A172 (cell line): Measurements from ENCODE around the gene PCDHA6. TPM values are rescaled to one million over a fixed set of nuclear protein-coding genes. Genes with fewer than 3 reads are reported as not detected.
"Not testable (repeated sequence)": the region's sequence is repeated elsewhere in the genome, so short reads cannot be mapped to it uniquely, and the experiment has no call there.

Source experiments
- DNase-seq: peaks from one replicate; pipeline ENCODE4 v3.0.0-alpha.2; 2015; ENCODE audit warnings: low spot score
- total RNA-seq: library from RNA; depleted of rRNA; stranded (reverse); fragments of >200 nt; shearing (Covaris generic); gene quantifications from 2 replicates; pipeline ENCODE4 v1.2.3, GENCODE V29; 2014; rRNA removed

PCDHA6 gene, protein sequence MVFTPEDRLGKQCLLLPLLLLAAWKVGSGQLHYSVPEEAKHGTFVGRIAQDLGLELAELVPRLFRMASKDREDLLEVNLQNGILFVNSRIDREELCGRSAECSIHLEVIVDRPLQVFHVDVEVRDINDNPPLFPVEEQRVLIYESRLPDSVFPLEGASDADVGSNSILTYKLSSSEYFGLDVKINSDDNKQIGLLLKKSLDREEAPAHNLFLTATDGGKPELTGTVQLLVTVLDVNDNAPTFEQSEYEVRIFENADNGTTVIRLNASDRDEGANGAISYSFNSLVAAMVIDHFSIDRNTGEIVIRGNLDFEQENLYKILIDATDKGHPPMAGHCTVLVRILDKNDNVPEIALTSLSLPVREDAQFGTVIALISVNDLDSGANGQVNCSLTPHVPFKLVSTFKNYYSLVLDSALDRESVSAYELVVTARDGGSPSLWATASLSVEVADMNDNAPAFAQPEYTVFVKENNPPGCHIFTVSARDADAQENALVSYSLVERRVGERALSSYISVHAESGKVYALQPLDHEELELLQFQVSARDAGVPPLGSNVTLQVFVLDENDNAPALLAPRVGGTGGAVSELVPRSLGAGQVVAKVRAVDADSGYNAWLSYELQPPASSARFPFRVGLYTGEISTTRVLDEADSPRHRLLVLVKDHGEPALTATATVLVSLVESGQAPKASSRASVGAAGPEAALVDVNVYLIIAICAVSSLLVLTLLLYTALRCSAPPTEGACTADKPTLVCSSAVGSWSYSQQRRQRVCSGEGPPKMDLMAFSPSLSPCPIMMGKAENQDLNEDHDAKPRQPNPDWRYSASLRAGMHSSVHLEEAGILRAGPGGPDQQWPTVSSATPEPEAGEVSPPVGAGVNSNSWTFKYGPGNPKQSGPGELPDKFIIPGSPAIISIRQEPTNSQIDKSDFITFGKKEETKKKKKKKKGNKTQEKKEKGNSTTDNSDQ
- total RNA-seq = 0.43 and 0.69 TPM in 2 replicates

- DNase-seq = no peak
These were observed at the start of gene PCDHA6 for GRCh38 chr5:140827704-140828361. Gene PCDHA6 (plus strand): TSS chr5:140827960. CDS start chr5:140828092, 132 bp downstream.

GRCh38 chr5:140780512-140780911, 47.2 kb upstream of the PCDHA6 start:
- DNase-seq = no peak

GRCh38 chr5:140785905-140786686, 41.7 kb upstream of the PCDHA6 start, which contains the start of gene PCDHA1:
Gene PCDHA1 (plus strand): TSS chr5:140786140.
- DNase-seq = no peak

- not testable (repeated sequence) for DNase-seq
These were observed 40.3 kb upstream of the PCDHA6 start for GRCh38 chr5:140787422-140787821.

DNA sequence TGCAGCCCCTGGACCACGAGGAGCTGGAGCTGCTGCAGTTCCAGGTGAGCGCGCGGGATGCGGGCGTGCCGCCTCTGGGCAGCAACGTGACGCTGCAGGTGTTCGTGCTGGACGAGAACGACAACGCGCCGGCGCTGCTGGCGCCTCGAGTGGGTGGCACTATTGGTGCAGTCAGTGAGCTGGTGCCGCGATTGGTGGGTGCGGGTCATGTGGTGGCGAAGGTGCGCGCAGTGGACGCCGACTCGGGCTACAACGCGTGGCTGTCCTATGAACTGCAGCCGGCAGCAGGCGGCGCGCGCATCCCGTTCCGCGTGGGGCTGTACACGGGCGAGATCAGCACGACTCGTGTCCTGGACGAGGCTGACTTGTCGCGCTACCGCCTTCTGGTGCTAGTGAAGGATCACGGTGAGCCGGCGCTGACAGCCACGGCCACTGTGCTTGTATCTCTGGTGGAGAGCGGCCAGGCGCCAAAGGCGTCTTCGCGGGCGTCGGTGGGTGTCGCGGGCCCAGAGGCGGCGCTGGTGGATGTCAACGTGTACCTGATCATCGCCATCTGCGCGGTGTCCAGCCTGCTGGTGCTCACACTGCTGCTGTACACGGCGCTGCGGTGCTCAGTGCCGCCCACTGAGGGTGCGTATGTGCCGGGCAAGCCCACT, 39.8 kb upstream of the PCDHA6 start:
- not testable (repeated sequence) for DNase-seq

DNA sequence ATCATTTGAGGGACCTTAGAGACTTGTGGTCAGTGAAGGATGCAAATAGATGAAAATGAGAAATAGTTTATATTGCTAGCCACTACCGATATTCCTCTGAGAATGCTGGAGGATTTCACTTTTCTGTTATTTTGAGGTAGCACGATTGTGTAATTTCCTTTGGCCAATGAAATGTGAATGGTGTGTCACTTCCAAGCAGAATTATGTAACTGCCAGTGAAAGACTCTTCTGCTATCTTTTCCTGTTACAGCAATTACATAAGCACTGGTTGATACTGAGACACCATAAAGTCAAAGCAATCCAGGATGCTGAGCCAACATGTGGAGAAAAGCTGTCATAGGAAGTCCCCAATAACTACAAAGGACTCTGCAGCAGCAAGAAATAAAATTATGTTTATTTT, 36.7 kb upstream of the PCDHA6 start:
- DNase-seq = no peak

GRCh38 chr5:140794595-140795258, 33.0 kb upstream of the PCDHA6 start, which contains the start of gene PCDHA2:
Gene PCDHA2 (plus strand): TSS chr5:140794852.
- peak; percentile 54 for DNase-seq

DNA sequence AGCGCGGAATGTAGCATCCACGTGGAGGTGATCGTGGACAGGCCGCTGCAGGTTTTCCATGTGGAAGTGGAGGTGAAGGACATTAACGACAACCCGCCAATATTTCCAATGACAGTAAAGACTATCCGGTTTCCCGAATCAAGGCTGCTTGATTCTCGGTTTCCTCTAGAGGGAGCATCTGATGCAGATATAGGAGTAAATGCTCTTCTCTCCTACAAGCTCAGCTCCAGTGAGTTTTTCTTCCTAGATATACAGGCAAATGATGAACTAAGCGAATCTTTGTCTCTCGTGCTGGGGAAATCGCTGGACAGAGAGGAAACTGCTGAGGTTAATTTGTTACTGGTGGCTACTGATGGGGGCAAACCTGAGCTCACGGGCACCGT, 32.5 kb upstream of the PCDHA6 start:
- DNase-seq = peak; percentile 62

DNA sequence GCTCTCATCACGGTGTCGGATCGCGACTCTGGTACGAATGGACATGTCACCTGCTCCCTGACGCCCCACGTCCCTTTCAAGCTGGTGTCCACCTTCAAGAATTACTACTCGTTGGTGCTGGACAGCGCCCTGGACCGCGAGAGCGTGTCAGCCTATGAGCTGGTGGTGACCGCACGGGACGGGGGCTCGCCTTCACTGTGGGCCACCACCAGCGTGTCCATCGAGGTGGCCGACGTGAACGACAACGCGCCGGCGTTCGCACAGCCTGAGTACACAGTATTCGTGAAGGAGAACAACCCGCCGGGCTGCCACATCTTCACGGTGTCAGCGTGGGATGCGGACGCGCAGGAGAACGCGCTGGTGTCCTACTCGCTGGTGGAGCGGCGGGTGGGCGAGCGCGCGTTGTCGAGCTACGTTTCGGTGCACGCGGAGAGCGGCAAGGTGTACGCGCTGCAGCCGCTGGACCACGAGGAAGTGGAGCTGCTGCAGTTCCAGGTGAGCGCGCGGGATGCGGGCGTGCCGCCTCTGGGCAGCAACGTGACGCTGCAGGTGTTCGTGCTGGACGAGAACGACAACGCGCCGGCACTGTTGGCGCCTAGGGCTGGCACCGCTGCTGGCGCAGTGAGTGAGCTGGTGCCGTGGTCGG, 31.6 kb upstream of the PCDHA6 start:
- not testable (repeated sequence) for DNase-seq

- no peak for DNase-seq
These were observed 31.1 kb upstream of the PCDHA6 start for GRCh38 chr5:140796718-140797095.

DNA sequence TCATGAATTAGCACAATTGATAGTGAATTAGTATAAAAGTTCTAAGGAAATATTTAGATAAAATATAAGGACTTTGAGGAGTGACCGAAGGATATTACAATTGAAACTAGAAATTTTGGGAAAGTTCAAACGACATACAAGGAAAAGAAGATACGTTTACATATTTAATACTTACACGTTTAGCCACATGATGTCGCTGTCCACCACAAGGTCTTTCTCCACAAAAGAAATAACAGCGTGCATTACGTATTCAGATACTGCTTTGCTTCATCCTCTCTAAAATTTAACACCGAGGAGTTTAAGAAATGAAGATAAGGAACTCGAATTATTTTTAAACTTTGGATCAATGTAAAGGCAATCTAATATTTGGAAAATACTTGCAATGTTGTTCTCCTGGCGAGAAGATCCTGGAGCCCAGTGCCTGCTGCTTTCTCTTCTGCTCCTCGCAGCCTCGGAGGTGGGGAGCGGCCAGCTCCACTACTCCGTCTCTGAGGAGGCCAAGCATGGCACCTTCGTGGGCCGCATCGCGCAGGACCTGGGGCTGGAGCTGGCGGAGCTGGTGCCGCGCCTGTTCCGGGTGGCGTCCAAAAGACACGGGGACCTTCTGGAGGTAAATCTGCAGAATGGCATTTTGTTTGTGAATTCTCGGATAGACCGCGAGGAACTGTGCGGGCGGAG, 26.8 kb upstream of the PCDHA6 start, which contains the start of gene PCDHA3:
TSS of gene PCDHA3 (plus strand) at position 242 of the 678 bp plus-strand sequence.
- DNase-seq = peak; percentile 32

DNA sequence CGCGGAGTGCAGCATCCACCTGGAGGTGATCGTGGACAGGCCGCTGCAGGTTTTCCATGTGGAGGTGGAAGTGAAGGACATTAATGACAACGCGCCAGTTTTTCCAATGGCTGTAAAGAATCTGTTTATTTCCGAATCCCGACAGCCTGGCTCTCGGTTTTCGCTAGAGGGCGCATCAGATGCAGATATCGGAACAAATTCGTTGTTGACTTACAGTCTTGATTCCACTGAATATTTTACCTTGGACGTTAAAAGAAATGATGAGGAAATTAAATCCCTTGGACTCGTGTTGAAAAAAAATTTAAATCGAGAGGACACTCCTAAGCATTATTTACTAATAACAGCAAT, 26.3 kb upstream of the PCDHA6 start:
- DNase-seq = peak; percentile 31

- DNase-seq = not testable (repeated sequence)
These were observed 25.4 kb upstream of the PCDHA6 start for GRCh38 chr5:140802381-140802780.

DNA sequence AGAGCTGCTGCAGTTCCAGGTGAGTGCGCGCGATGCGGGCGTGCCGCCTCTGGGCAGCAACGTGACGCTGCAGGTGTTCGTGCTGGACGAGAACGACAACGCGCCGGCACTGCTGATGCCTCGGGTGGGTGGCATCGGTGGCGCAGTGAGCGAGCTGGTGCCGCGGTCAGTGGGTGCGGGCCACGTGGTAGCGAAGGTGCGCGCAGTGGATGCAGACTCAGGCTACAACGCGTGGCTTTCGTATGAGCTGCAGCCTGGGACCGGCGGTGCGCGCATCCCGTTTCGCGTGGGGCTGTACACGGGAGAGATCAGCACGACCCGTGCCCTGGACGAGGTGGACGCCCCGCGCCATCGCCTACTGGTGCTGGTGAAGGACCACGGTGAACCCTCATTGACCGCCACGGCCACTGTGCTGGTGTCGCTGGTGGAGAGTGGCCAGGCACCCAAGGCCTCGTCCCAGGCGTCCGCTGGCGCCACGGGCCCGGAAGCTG, 24.9 kb upstream of the PCDHA6 start:
- no peak for DNase-seq

- DNase-seq = peak; percentile 42
These were observed 20.7 kb upstream of the PCDHA6 start, which contains the start of gene PCDHA4 for GRCh38 chr5:140806834-140807775. Gene PCDHA4 (plus strand): TSS chr5:140807068.

GRCh38 chr5:140808241-140808888, 19.4 kb upstream of the PCDHA6 start:
- not testable (repeated sequence) for DNase-seq

DNA sequence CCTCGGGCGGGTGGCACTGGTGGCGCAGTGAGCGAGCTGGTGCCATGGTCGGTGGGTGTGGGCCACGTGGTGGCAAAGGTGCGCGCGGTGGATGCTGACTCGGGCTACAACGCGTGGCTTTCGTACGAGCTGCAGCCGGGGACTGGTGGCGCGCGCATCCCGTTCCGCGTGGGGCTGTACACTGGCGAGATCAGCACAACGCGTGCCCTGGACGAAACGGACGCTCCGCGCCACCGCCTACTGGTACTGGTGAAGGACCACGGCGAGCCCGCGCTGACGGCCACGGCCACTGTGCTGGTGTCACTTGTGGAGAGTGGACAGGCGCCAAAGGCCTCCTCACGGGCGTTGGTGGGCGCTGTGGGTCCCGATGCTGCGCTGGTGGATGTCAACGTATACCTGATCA, 18.9 kb upstream of the PCDHA6 start:
- DNase-seq = no peak
